Hindlimb muscle (tissue), 1 donor: Measurements from ENCODE around the gene NPAS3. TPM values are rescaled to one million over a fixed set of nuclear protein-coding genes. Genes with fewer than 3 reads are reported as not detected.

Experiments used
- DNase-seq: peaks from one replicate; pipeline ENCODE4 v3.0.0-alpha.2; 2013
- polyA plus RNA-seq: library from polyadenylated mRNA; unstranded; fragments of 120-200 nt; gene quantifications from one replicate; pipeline ENCODE4 v1.2.1, GENCODE V29; 2013; ENCODE audit not compliant: insufficient read length

Gene NPAS3
- polyA plus RNA-seq, 1 donor, result 3.8 TPM

DNA sequence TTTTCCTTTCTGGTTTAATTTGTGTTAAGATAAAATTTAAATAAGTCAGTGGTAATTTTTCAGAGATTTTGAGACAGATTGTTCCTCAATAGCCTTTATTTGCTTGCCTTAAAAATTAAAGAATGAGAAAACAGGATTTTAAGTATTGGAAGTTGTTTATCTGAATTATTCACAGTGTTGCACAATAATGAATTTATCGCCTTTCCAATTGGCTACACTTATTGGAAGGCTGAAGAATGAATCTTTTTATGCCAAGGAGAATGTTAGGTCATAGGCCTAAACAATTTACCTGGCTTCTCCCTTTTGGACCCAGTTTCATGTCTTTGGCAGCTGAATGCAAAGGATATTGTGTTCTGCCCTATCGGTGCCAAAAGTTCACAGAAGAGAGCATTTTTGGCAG, 250.2 kb downstream of the NPAS3 start:
- no peak for DNase-seq

GRCh38 chr14:33191855-33192254, 253.2 kb downstream of the NPAS3 start:
- DNase-seq, result no peak

DNA sequence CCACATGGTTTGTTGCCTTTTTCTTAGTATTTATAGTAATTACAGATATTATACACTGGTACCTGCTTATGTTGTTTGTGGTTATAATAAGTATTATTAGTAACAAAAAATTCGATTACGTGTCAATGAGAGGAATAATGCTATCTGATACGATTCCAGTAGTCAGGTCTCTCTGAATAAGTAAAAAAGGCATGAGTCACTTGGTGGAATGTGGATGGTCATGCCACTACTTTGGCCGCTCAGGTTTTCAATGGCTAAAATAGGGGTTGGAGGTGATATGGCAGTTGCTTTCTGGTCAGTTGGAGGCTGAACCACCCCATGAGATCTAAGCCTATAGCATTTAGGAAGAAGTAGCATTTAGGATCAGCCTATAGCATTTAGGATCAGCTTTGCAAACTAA, 255.9 kb downstream of the NPAS3 start:
- DNase-seq, result no peak

GRCh38 chr14:33198684-33199083, 260.0 kb downstream of the NPAS3 start:
- no peak for DNase-seq

- DNase-seq, result no peak
Observed at GRCh38 chr14:33201116-33201515, 262.4 kb downstream of the NPAS3 start.

- no peak for DNase-seq
Observed at GRCh38 chr14:33206981-33207380, 268.3 kb downstream of the NPAS3 start.

DNA sequence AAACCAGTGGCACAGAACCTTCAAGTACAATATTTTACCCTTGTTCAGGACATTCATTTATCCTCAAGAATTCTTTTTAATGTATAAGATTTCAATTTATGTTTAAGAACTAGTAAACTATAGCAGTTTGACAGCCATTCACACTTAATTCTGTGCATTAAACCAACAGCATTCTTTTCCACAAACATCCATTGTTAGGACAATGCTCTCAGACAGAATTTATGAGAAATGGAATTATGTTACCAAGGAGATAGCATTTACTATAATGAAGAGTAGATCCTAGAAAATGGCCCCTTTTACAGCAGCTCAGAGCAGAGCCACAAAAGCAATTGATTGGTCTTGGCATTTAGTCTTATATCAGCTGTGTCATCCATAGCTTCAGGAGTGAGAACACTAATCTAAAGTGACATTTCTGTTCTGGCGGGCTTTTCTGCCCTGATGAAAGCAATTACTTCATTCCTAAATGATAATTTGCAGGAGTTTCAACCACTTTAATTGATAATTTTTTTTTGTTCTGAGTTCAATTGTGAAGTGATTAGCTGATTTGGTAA, 268.9 kb downstream of the NPAS3 start:
- DNase-seq, result no peak

DNA sequence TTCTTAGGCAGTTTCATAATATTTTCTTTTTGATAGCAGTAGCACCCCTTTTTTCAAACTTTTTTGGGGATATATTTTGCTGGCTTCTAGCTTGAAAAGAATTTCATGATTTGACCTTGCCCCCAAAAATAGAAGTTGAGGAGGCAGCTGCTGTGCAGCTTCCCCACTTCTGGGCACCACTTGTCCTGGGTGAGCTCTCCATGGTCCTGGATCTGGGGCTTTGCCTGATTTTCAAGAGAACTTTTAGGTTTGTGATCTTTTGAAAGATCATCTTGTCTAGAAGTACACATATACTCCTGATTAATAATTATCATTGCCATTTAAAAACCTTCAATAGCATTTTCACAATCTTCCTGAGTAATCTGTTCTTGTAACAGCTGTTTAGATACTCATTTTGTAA, 271.6 kb downstream of the NPAS3 start:
- DNase-seq, result peak; percentile 43

DNA sequence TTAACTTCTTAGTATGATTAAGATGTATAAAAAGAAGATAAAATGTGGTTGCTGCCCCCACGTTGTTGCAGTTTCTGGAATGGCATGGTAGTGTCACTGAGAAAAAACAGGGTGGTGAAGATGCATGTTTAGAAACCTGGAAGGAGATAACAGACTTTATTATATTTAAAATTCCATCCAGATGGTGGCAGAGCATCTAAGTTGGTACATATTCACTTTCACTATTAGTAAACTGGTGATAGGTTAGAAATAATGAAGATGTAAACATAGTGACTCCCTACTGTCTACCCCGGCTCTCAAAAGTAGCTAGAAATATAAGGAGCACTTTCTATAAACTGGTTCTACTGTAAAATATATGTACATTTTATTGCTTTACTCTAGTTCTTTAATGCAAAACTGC, 279.3 kb downstream of the NPAS3 start:
- no peak for DNase-seq

DNA sequence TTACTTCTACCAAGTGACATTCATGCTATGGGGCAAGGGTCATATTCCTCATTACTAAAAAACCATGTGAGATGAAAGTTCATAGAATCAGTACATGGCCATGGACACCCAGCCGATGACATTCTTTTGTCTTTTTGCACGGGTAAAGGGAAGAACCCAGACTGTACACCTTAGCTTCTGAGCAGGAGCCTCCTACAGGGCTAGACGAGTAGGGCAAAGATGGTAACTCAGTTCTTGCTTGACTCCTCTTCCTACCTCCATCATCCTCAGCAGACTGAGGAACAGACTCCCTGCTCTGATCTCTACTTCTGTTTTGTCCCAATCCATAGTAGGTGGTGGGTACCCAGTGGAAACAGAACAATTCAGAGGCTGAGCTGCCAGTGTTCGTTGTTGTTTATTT, 281.3 kb downstream of the NPAS3 start:
- no peak for DNase-seq

DNA sequence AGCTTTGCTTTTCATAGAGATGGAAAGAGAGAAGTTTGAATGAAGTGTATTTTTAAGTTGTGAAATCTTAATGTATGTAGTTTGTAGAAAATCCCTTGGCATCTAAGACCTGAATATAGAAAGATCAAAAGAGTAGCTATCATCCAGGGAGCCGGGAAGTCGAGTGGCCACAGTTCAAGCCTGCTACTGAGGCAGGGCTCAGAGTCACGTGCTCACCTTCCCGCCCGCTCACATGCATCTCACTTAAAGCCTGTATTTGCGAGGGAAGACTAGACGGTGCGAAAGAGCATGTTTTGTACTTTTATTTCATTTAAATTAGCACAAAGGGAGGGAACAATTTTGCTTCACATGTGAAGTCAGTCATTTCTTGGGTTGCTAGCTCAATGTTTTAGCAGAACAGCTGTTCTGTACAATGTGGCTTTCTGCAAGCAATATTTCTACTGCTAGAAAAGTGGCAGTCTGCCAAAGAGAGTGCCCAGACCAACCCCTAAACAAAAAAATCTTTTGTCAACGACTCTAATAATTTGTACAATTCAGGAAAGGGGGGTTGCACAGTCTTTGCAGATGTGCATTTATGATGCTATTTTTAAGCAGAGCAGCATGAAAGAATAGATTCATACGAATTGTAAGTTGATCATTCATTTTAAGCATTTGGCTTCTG, 290.7 kb downstream of the NPAS3 start:
- peak; percentile 50 for DNase-seq

- no peak for DNase-seq
Observed at GRCh38 chr14:33230021-33230420, 291.3 kb downstream of the NPAS3 start.

DNA sequence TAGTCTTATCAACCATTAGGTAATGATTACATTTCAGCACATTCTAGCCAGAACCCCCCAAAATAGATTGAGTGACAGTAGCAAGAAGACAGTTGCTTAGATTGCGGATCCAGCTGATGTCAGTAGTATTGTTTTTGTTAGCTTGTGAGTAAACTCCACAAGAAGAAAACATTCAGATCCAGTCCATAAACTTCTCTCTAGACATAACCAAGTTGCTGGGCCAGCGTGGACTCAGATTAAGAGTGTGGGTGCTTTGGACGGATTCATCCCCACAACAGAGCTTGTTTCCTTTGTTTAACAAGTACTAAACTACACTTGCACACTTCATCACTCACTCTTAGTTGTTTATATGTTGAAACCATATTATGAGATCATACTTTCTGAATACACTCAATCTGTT, 293.4 kb downstream of the NPAS3 start:
- DNase-seq, result no peak

- DNase-seq, result no peak
Observed at GRCh38 chr14:33237115-33237740, 298.5 kb downstream of the NPAS3 start.

DNA sequence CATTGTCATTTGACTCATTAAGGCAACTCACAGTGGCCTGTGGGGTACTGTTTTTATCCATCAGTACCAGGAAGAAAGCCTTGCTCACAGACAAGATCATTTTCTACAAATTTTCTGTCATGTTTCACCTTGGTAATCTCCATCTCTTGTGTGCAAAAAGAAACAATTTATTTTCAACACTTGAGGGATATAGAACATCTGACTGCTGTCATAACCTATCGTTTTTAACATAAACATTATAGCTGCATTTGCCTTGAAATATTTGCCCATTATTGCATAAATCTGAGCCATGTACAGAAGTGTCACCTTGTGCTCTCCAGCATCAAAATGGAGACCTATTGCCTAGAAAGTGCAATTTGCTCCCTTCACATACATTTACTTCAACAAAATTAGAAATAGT, 300.8 kb downstream of the NPAS3 start:
- DNase-seq, result no peak

DNA sequence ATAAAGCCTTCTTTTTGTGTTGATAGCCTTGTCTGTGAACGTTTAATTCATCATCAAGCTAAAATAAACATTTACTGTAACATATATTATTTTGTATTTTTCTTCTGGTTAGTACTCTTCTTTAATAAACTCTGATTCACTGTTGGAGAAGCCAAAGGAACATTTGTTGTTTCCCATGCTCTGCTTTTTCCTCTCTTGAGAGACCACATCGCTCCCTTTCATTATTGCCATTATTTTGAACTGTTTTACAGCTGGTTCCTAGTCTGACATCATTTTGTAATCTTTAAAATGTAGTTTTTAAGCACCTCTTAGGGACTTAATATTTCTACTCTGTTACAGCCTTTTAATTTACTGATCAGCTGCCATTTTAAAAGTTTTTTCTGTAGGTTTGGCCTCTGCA, 301.8 kb downstream of the NPAS3 start:
- DNase-seq, result peak; percentile 74

DNA sequence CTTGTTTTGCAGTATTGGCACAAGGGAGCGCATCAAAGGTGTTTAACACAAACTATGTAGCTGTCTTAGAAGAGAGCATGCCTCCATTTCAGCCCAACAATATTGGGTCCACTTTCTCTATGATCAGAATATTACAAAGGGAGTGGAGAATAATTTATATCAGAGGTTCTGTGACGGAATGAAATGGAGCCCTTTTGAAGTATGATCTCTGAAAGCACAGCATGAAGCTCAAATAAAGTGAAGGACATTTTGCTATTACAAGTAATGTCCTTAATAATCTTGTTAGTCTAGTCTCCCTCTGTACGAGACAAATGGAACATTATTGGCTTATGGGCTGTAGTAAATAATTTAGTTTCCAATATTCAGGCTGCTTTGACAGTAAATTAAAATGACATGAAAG, 302.7 kb downstream of the NPAS3 start:
- no peak for DNase-seq

GRCh38 chr14:33249233-33249820, 310.6 kb downstream of the NPAS3 start:
- no peak for DNase-seq

GRCh38 chr14:33250963-33251362, 312.3 kb downstream of the NPAS3 start:
- no peak for DNase-seq

DNA sequence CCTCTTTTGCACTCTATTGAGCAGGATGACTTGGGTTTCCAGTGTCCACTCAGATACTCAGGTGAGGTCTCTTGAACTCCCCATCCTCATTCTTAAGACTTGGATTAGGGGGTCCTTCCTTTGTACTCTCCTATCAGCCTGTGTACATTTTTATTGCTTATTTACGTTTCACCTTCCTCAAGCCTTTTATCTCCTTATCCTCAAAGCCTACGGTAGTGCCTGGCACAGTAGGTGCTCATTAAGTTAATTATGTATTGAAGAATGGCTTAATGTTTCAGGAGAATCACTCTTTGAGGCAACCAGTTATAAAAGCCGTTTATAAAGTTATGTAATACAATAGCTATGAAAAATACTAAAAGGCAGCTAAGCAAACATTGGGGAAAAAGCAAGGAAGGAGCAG, 315.7 kb downstream of the NPAS3 start:
- DNase-seq, result no peak

DNA sequence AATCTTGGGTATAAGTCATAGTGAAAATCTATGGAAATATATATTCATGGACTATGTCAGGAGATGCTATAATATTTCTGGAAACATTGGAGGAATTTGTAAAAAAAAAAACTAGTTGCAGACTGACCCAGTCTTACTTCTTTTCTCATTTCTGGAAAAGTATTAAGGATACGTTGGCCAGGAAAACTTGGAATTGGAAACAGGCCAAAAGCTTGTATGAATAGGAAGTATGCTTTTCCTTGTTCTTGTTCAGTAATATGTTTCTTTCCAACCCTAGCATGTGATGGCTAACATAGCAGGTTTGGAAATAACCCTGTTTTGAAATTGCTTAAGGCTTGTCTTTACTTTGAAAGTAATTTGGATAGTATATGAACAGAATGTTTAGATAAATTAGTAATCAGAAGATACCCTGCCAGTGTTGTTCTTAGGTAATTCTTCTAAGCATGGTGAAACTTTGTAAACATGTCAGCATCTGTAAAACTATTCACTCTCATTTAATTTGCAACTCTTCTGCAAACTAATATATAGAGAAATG, 316.2 kb downstream of the NPAS3 start:
- DNase-seq, result peak; percentile 89

- DNase-seq, result no peak
Observed at GRCh38 chr14:33257796-33258195, 319.1 kb downstream of the NPAS3 start.

GRCh38 chr14:33259764-33260163, 321.1 kb downstream of the NPAS3 start:
- no peak for DNase-seq

DNA sequence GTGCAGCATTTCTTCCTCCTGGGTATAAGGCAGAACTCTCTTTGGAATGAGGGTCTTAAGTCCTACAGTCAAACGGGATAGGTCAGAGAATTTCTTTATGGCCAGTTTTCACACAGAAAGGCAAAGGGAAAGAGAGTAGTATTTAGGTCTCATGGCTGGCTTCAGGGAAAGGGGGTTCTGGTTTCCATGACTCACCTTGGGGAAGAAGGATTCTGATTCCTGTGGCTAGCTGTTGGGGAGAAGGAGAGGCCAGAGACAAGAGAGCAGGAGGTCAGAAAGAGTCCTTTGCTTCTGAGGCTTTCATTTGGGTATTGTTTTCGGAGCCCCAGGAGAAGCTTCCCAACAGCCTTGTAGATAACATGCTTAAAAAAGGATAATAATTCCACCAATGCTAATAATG, 332.5 kb downstream of the NPAS3 start:
- no peak for DNase-seq
